GM19099 (cell line): ENCODE data around the gene LY9.

Source experiments
- POLR2A ChIP-seq: IDR thresholded peaks from 3 replicates; pipeline ENCODE4 v1.6.1; 2011; ENCODE audit warnings: low read depth; ENCODE audit not compliant: insufficient read length; ENCODE audit errors: extremely low read depth

The LY9 gene

GRCh38 chr1:160860840-160861505 is 65.0 kb downstream of the LY9 start:
- no peak for TF ChIP-seq POLR2A

GRCh38 chr1:160862203-160863060 is 66.5 kb downstream of the LY9 start, which contains the start of gene CD244:
CD244 (minus strand) TSS chr1:160862887; CDS start chr1:160862677, 210 bp downstream.
- TF ChIP-seq POLR2A: peak; percentile 65

GRCh38 chr1:160863061-160863773 is 67.2 kb downstream of the LY9 start:
- TF ChIP-seq POLR2A: no peak

GRCh38 chr1:160863774-160864131 is 67.8 kb downstream of the LY9 start:
- no peak for TF ChIP-seq POLR2A

GRCh38 chr1:160864173-160864572 is 68.2 kb downstream of the LY9 start:
- no peak for TF ChIP-seq POLR2A

GRCh38 chr1:160865337-160865736 is 69.4 kb downstream of the LY9 start:
- TF ChIP-seq POLR2A: no peak

GRCh38 chr1:160866001-160866694 is 70.2 kb downstream of the LY9 start:
- no peak for TF ChIP-seq POLR2A

- no peak for TF ChIP-seq POLR2A
Measured at GRCh38 chr1:160866695-160867260, 70.8 kb downstream of the LY9 start.

- no peak for TF ChIP-seq POLR2A
Measured at GRCh38 chr1:160868141-160868540, 72.2 kb downstream of the LY9 start.

- TF ChIP-seq POLR2A: no peak
Measured at GRCh38 chr1:160874935-160875334, 79.0 kb downstream of the LY9 start.

- TF ChIP-seq POLR2A: no peak
Measured at GRCh38 chr1:160876311-160876710, 80.3 kb downstream of the LY9 start.

- no peak for TF ChIP-seq POLR2A
Measured at GRCh38 chr1:160877221-160877620, 81.2 kb downstream of the LY9 start.
